ENCODE data around the gene CLCA4.

DNA sequence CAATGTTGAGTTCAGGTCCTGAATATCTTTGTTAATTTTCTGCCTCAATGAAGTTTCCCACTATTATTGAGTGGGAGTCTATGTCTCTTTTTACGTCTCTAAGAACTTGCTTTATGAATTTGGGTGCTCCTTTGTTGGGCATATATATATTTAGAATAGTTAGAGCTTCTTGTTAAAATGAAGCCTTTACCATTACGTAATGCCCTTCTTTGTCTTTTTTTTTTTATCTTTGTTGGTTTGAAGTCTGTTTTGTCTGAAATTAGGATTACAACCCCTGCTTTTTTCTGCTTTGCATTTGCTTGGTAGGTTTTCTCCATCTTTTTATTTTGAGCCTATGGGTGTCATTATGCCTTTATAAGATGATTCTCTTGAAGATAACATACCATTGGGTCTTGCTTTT, 10.9 kb downstream of the CLCA4 start:
- TF ChIP-seq, protein P1, sequence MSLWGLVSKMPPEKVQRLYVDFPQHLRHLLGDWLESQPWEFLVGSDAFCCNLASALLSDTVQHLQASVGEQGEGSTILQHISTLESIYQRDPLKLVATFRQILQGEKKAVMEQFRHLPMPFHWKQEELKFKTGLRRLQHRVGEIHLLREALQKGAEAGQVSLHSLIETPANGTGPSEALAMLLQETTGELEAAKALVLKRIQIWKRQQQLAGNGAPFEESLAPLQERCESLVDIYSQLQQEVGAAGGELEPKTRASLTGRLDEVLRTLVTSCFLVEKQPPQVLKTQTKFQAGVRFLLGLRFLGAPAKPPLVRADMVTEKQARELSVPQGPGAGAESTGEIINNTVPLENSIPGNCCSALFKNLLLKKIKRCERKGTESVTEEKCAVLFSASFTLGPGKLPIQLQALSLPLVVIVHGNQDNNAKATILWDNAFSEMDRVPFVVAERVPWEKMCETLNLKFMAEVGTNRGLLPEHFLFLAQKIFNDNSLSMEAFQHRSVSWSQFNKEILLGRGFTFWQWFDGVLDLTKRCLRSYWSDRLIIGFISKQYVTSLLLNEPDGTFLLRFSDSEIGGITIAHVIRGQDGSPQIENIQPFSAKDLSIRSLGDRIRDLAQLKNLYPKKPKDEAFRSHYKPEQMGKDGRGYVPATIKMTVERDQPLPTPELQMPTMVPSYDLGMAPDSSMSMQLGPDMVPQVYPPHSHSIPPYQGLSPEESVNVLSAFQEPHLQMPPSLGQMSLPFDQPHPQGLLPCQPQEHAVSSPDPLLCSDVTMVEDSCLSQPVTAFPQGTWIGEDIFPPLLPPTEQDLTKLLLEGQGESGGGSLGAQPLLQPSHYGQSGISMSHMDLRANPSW (CRISPR knock-in tag; IDR thresholded peaks at IDR 0.05) = no peak
- TF ChIP-seq, protein P2, sequence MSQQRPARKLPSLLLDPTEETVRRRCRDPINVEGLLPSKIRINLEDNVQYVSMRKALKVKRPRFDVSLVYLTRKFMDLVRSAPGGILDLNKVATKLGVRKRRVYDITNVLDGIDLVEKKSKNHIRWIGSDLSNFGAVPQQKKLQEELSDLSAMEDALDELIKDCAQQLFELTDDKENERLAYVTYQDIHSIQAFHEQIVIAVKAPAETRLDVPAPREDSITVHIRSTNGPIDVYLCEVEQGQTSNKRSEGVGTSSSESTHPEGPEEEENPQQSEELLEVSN (IDR thresholded peaks at IDR 0.05; ENCODE audit: borderline replicate concordance in 1 of 2, extremely low read depth in 1 of 2, insufficient read depth in 1 of 2, insufficient read length in 1 of 2, low read depth in 1 of 2, low read length in 1 of 2, poor library complexity in 1 of 2, severe bottlenecking in 1 of 2) = no peak
- TF ChIP-seq SIRT6 (IDR thresholded peaks at IDR 0.05; ENCODE audit: low read depth, low read length) = no peak
- TF ChIP-seq CBX2 (IDR thresholded peaks at IDR 0.05; ENCODE audit: insufficient read depth, low read length, poor library complexity, severe bottlenecking) = no peak
- TF ChIP-seq GTF2E2 (tag; IDR thresholded peaks at IDR 0.05) = no peak
- TF ChIP-seq, protein P3, sequence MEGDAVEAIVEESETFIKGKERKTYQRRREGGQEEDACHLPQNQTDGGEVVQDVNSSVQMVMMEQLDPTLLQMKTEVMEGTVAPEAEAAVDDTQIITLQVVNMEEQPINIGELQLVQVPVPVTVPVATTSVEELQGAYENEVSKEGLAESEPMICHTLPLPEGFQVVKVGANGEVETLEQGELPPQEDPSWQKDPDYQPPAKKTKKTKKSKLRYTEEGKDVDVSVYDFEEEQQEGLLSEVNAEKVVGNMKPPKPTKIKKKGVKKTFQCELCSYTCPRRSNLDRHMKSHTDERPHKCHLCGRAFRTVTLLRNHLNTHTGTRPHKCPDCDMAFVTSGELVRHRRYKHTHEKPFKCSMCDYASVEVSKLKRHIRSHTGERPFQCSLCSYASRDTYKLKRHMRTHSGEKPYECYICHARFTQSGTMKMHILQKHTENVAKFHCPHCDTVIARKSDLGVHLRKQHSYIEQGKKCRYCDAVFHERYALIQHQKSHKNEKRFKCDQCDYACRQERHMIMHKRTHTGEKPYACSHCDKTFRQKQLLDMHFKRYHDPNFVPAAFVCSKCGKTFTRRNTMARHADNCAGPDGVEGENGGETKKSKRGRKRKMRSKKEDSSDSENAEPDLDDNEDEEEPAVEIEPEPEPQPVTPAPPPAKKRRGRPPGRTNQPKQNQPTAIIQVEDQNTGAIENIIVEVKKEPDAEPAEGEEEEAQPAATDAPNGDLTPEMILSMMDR (IDR thresholded peaks at IDR 0.05 in 2 of 3, conservative IDR thresholded peaks at IDR 0.05 in 1 of 3; ENCODE audit: insufficient read depth in 2 of 3, low read depth in 1 of 3, low read length in 3 of 3) = no peak
- TF ChIP-seq RAD21 (CRISPR knock-in tag; conservative IDR thresholded peaks at IDR 0.05 in 1 of 2, IDR thresholded peaks at IDR 0.05 in 1 of 2) = no peak
- TF ChIP-seq, protein P4, sequence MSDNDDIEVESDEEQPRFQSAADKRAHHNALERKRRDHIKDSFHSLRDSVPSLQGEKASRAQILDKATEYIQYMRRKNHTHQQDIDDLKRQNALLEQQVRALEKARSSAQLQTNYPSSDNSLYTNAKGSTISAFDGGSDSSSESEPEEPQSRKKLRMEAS (CRISPR knock-in tag; IDR thresholded peaks at IDR 0.05) = no peak
- TF ChIP-seq NFE2L1 (tag; IDR thresholded peaks at IDR 0.05; ENCODE audit: borderline replicate concordance, low read depth) = no peak

All from K562 (cell line).